Ishikawa (cell line): ENCODE results near the gene HS6ST1.

Source experiments
- CEBPB ChIP-seq: IDR thresholded peaks from 2 replicates; pipeline ENCODE4 v1.6.1; 2012
- CREB1 ChIP-seq: IDR thresholded peaks from 2 replicates; pipeline ENCODE4 v1.6.1; 2012; ENCODE audit warnings: low read depth
- EGR1 ChIP-seq: IDR thresholded peaks from 2 replicates; pipeline ENCODE4 v1.6.1; 2012
- EP300 ChIP-seq: IDR thresholded peaks from 2 replicates; pipeline ENCODE4 v1.6.1; 2012; ENCODE audit warnings: borderline replicate concordance
- FOXM1 ChIP-seq: IDR thresholded peaks from 2 replicates; pipeline ENCODE4 v1.6.1; 2012; ENCODE audit warnings: low read depth, borderline replicate concordance
- NFIC ChIP-seq: IDR thresholded peaks from 2 replicates; pipeline ENCODE4 v1.6.1; 2012
- RAD21 ChIP-seq: IDR thresholded peaks from 2 replicates; pipeline ENCODE4 v1.6.1; 2012; ENCODE audit warnings: low read depth
- TAF1 ChIP-seq: IDR thresholded peaks from 2 replicates; pipeline ENCODE4 v1.6.1; 2012; ENCODE audit warnings: low read depth, mild to moderate bottlenecking
- TCF12 ChIP-seq: IDR thresholded peaks from 2 replicates; pipeline ENCODE4 v1.6.1; 2012; ENCODE audit warnings: low read depth
- TEAD4 ChIP-seq: IDR thresholded peaks from 2 replicates; pipeline ENCODE4 v1.6.1; 2012
- YY1 ChIP-seq: IDR thresholded peaks from 2 replicates; pipeline ENCODE4 v1.6.1; 2012; ENCODE audit warnings: low read depth
- ZBTB7A ChIP-seq: IDR thresholded peaks from 2 replicates; pipeline ENCODE4 v1.6.1; 2012; ENCODE audit warnings: low read depth
- TF ChIP-seq, protein P1 (sequence below): IDR thresholded peaks from 2 replicates; pipeline ENCODE4 v1.6.1; 2012; ENCODE audit warnings: low read depth, mild to moderate bottlenecking
- TF ChIP-seq, protein P2 (sequence below): IDR thresholded peaks from 2 replicates; pipeline ENCODE4 v1.6.1; 2012
- TF ChIP-seq, protein P3 (sequence below): IDR thresholded peaks from 2 replicates; pipeline ENCODE4 v1.6.1; 2012

HS6ST1 gene

DNA sequence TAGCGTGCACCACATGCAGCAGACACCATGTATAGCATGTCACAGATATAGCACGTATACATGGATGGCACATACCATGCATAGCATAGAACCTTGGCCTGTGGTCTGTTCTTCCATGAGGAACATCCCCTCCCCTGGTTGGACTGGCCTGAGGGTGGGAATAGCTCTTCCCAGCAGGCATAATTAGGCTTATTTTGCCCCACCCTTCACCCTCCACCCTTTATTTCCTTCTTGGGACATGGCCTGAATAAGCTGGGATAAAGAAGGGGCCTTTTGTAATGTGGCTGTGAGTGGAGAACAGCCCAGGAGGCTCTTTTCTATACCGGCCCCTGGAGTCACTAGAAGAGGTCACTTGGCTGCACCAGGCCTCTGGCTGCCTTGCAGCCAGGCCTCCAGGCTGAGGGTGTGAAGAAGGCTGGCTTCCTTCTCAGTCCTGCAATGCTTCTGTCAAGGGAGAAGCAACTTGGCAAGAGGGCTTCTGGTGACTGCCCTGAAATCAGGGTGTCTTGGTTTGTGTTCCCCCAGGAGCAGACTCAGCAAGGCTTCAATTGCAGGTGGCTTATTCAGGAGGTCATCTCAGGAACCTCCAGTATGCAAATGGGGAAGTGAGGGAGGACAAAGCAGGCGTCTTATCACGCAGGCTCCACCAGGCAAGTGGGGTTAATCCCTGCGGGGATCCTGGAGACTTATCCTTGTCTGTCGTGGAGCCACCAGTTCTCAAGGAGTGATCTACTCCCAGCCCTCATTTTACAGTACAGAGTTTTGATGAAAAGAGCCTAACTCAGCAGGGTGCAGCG is 68.2 kb downstream of the HS6ST1 start:
- no peak for TF ChIP-seq EP300
- no peak for TF ChIP-seq TCF12
- no peak for TF ChIP-seq RAD21
- no peak for TF ChIP-seq EGR1
- no peak for TF ChIP-seq CEBPB
- no peak for TF ChIP-seq YY1
- TF ChIP-seq, protein P1, sequence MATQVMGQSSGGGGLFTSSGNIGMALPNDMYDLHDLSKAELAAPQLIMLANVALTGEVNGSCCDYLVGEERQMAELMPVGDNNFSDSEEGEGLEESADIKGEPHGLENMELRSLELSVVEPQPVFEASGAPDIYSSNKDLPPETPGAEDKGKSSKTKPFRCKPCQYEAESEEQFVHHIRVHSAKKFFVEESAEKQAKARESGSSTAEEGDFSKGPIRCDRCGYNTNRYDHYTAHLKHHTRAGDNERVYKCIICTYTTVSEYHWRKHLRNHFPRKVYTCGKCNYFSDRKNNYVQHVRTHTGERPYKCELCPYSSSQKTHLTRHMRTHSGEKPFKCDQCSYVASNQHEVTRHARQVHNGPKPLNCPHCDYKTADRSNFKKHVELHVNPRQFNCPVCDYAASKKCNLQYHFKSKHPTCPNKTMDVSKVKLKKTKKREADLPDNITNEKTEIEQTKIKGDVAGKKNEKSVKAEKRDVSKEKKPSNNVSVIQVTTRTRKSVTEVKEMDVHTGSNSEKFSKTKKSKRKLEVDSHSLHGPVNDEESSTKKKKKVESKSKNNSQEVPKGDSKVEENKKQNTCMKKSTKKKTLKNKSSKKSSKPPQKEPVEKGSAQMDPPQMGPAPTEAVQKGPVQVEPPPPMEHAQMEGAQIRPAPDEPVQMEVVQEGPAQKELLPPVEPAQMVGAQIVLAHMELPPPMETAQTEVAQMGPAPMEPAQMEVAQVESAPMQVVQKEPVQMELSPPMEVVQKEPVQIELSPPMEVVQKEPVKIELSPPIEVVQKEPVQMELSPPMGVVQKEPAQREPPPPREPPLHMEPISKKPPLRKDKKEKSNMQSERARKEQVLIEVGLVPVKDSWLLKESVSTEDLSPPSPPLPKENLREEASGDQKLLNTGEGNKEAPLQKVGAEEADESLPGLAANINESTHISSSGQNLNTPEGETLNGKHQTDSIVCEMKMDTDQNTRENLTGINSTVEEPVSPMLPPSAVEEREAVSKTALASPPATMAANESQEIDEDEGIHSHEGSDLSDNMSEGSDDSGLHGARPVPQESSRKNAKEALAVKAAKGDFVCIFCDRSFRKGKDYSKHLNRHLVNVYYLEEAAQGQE = no peak
- no peak for TF ChIP-seq CREB1
- TF ChIP-seq FOXM1 = no peak
- TF ChIP-seq TEAD4 = no peak

DNA sequence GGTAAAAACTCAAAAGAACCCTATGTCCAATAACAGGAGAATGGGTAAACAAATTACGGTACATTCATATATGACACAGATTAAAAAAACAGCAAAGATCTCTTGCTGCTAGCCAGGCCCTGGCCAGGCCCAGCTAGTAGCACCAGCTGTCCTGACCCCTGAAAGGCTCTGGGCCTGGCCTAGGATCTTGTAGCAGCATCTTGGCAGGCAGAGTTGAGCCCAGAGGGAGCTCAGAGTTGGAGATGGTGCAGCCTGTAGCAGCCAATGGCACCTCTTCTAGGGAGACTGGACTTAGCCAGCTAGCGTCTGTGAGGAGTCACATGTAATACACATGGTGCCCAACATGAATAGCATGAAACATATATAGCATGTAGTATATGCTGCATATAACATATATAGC is 69.1 kb downstream of the HS6ST1 start:
- TF ChIP-seq RAD21 = no peak
- TF ChIP-seq, protein P2, sequence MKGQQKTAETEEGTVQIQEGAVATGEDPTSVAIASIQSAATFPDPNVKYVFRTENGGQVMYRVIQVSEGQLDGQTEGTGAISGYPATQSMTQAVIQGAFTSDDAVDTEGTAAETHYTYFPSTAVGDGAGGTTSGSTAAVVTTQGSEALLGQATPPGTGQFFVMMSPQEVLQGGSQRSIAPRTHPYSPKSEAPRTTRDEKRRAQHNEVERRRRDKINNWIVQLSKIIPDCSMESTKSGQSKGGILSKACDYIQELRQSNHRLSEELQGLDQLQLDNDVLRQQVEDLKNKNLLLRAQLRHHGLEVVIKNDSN = no peak
- no peak for TF ChIP-seq CREB1
- TF ChIP-seq NFIC = no peak
- no peak for TF ChIP-seq FOXM1
- TF ChIP-seq TEAD4 = no peak
- TF ChIP-seq, protein P3, sequence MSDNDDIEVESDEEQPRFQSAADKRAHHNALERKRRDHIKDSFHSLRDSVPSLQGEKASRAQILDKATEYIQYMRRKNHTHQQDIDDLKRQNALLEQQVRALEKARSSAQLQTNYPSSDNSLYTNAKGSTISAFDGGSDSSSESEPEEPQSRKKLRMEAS = no peak
- TF ChIP-seq, protein P1 = no peak
- no peak for TF ChIP-seq TAF1
- no peak for TF ChIP-seq YY1
- TF ChIP-seq EP300 = no peak
- TF ChIP-seq TCF12 = no peak
- no peak for TF ChIP-seq CEBPB
- TF ChIP-seq ZBTB7A = no peak
- TF ChIP-seq EGR1 = no peak

DNA sequence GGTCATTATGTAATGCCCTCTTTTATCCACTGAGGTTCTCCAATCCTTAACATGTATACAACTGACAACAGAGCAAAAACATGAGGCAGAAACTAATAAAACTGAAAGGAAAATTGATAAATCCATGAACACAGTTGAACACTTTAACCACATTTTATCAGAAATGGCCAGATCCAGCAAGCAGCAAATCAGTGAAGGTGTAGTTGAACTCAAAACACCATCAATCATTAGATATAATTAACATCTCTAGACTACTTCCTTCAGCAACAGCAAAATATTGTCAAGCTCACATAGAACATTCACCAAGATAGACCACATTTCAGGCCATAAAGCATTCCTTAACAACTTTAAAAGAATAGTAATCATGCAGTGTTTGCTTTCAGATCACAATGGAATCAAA is 72.9 kb downstream of the HS6ST1 start:
- no peak for TF ChIP-seq CREB1
- no peak for TF ChIP-seq RAD21
- no peak for TF ChIP-seq TAF1
- no peak for TF ChIP-seq EP300

DNA sequence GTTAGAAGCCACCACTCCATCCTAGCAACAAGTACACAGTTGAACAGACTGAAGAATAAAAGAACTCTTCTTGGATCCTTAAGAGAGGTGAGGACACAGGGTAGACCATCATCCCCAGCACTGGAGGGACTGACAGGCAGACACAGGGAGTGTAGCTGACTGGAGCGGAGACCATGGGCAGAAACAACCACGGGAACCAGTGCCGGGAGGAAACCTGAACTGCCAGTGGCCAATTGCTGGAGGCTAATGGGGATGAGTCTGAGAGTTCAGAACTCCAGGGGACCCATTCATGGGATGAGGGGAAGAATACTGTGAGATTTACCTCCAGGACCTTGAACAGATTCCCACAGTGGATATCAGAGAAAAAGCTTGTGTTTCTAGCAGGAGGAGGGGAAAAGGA is 76.8 kb downstream of the HS6ST1 start:
- no peak for TF ChIP-seq EGR1
- TF ChIP-seq FOXM1 = no peak
- no peak for TF ChIP-seq CEBPB
- TF ChIP-seq CREB1 = no peak
- TF ChIP-seq, protein P1 = no peak
- TF ChIP-seq TCF12 = no peak
- no peak for TF ChIP-seq NFIC
- no peak for TF ChIP-seq EP300
- no peak for TF ChIP-seq RAD21
- TF ChIP-seq YY1 = no peak
- no peak for TF ChIP-seq ZBTB7A
- TF ChIP-seq TAF1 = no peak
